Heart left ventricle (tissue), 16 donors: ENCODE measurements around the gene FNBP1. TPM values are rescaled to one million over a fixed set of nuclear protein-coding genes. Genes with fewer than 3 reads are reported as not detected.

ENCODE experiments used
- ATAC-seq, 4 donors: fragments of 200-7000 bp; cut with Tn5 transposase; one replicate each; pipeline ENCODE4 v1.9.1; 2020 to 2022; ENCODE audit warnings: moderate library complexity in 4 of 4, mild to moderate bottlenecking in 3 of 4, moderate number of reproducible peaks in 1 of 4
- DNase-seq, 5 donors: peaks; one replicate each; pipeline ENCODE4 v3.0.0-alpha.2; 2020
- H3K27ac ChIP-seq, 12 donors: fragments of 200-600 bp; sonication (generic) in 4 of 12; one replicate each; pipeline versions ENCODE4 v1.5.0 to v1.8.0; 2016 to 2022; ENCODE audit warnings: mild to moderate bottlenecking in 2 of 12
- H3K27me3 ChIP-seq, 9 donors: fragments of 200-600 bp; sonication (generic) in 2 of 9; one replicate each; pipeline versions ENCODE4 v1.5.1 to v1.8.0; 2016 to 2022; ENCODE audit warnings: mild to moderate bottlenecking in 3 of 9
- H3K36me3 ChIP-seq, 9 donors: fragments of 200-600 bp; sonication (generic) in 2 of 9; one replicate each; pipeline versions ENCODE4 v1.5.0 to v1.8.0; 2018 to 2022; ENCODE audit warnings: mild to moderate bottlenecking in 2 of 9
- H3K4me1 ChIP-seq, 12 donors: fragments of 200-600 bp; sonication (generic) in 4 of 12; one replicate each; pipeline versions ENCODE4 v1.5.0 to v1.8.0; 2016 to 2022; ENCODE audit warnings: mild to moderate bottlenecking in 3 of 12
- H3K4me3 ChIP-seq, 12 donors: fragments of 200-600 bp; sonication (generic) in 4 of 12; one replicate each; pipeline versions ENCODE4 v1.5.0 to v1.8.0; 2017 to 2022; ENCODE audit warnings: mild to moderate bottlenecking in 9 of 12, moderate library complexity in 4 of 12
- H3K9me3 ChIP-seq, 12 donors: fragments of 200-600 bp; sonication (generic) in 4 of 12; one replicate each; pipeline versions ENCODE4 v1.5.0 to v1.8.0; 2016 to 2022; ENCODE audit warnings: mild to moderate bottlenecking in 1 of 12
- POLR2A ChIP-seq, 2 donors: fragments of 450-650 bp; IDR thresholded peaks; one replicate each; pipeline ENCODE4 v1.6.1; 2017; ENCODE audit warnings: antibody characterized with exemption in 2 of 2, mild to moderate bottlenecking in 2 of 2, moderate library complexity in 2 of 2
- WGBS, 4 donors: extraction: QIAGEN DNeasy Blood & Tissue Kit in 2 of 4; methylation state at CpG; one replicate each; pipeline versions ENCODE4 v1.1.5 to v1.1.7; 2013 to 2018; 5-methylcytosine and 5-hydroxymethylcytosine counted together
- intact Hi-C, 10 donors: fragments of 100-400 bp; cut with DNase I; formaldehyde crosslinking; loops; one replicate each; pipeline versions ENCODE4 v1.11.1 to v1.14.2; 2022
- polyA plus RNA-seq, 2 donors: library from polyadenylated mRNA; stranded (reverse); fragments of 200-250 nt; gene quantifications; one replicate each; pipeline ENCODE4 v1.2.3, GENCODE V29; 2013
- total RNA-seq, 9 donors: library from RNA; depleted of rRNA in 2 of 9; stranded (reverse); fragments of >200 nt in 2 of 9; fragmentation: NEBNext Ultra II Directional in 3 of 9; extraction: Animal tissue kit (Norgen Biotek cat#: 25700) in 3 of 9; gene quantifications; one replicate each; pipeline versions ENCODE4 v1.1.0 to v1.2.4, GENCODE V29; 2016 to 2023
- TF ChIP-seq, protein P1 (sequence below), 12 donors: fragments of 200-600 bp; sonication (generic) in 4 of 12; IDR thresholded peaks; one replicate each; pipeline versions ENCODE4 v1.5.0 to v1.8.0; 2018 to 2022; ENCODE audit warnings: antibody characterized with exemption in 12 of 12, mild to moderate bottlenecking in 5 of 12
- donor health status: ischemic (EF 13 %, LVEDD 7.1; RV severe dilation, severe dysfunction).
- donor health status: healthy with polysubstance abuse.
- donor health status: DM: no; HTN: yes; CAD: no.
- donor health status: DM: no; HTN: no; CAD: no.
- donor health status: ischemic (EF 25% LVEDD 6.9; RV normal size, moderate dysfunction).
- donor health status: ischemic (EF 25% LVEDD 5.7; RV mildly dilated, moderate dysfunction).
- donor health status: healthy.
- donor health status: DM: yes; HTN: yes; CAD: no.
- donor health status: ischemic (EF 35%, LVEDD 5.7; RV mildly dilated, moderate dysfunction).
- donor health status: nonischemic (EF 11% LVEDD 7.7; RV severe dilation, severe dysfunction).
- donor health status: DM: yes; HTN: yes; CAD: no.
- donor health status: PGD.
- donor health status: ischemic (EF 29% LVEDD 5.4; RV normal size, mild dysfunction).
- donor health status: nonischemic (EF 23%, LVEDD 6.1; RV moderate dilation, normal function).

The FNBP1 gene
- total and polyA plus RNA-seq, 11 donors = 6.9 to 47.3 (median 24.1) TPM

GRCh38 chr9:130050462-130050861 lies 7.5 kb upstream of the FNBP1 start:
- TF ChIP-seq POLR2A (IDR thresholded peaks at IDR 0.05) = no peak
- TF ChIP-seq, protein P1, sequence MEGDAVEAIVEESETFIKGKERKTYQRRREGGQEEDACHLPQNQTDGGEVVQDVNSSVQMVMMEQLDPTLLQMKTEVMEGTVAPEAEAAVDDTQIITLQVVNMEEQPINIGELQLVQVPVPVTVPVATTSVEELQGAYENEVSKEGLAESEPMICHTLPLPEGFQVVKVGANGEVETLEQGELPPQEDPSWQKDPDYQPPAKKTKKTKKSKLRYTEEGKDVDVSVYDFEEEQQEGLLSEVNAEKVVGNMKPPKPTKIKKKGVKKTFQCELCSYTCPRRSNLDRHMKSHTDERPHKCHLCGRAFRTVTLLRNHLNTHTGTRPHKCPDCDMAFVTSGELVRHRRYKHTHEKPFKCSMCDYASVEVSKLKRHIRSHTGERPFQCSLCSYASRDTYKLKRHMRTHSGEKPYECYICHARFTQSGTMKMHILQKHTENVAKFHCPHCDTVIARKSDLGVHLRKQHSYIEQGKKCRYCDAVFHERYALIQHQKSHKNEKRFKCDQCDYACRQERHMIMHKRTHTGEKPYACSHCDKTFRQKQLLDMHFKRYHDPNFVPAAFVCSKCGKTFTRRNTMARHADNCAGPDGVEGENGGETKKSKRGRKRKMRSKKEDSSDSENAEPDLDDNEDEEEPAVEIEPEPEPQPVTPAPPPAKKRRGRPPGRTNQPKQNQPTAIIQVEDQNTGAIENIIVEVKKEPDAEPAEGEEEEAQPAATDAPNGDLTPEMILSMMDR (IDR thresholded peaks at IDR 0.05) = no peak
- Histone ChIP-seq H3K27ac (no peak overlapping the region), H3K27me3 (no peaks in the 10 kb centered on the region), H3K9me3 (no peaks in the 10 kb centered on the region), H3K4me1 (peaks cover 5 to 49% (median 28%) of the 10 kb centered on the region in 12 donors), H3K4me3 (no peak overlapping the region), H3K36me3 (peaks cover 0 to 4% (median 0%) of the 10 kb centered on the region in 9 donors)
- intact Hi-C loops = loop anchor here in 4 of 10 donors (5.0 to 10.0 kb wide), 3 partner anchors 116 to 166 kb away; no protein-coding TSS in a partner anchor
- DNase-seq (no peak), ATAC-seq (no peak)
- 96 to 97% (median 96%) methylated on average over 3 of the region's 3 CpGs for WGBS, 4 donors

DNA sequence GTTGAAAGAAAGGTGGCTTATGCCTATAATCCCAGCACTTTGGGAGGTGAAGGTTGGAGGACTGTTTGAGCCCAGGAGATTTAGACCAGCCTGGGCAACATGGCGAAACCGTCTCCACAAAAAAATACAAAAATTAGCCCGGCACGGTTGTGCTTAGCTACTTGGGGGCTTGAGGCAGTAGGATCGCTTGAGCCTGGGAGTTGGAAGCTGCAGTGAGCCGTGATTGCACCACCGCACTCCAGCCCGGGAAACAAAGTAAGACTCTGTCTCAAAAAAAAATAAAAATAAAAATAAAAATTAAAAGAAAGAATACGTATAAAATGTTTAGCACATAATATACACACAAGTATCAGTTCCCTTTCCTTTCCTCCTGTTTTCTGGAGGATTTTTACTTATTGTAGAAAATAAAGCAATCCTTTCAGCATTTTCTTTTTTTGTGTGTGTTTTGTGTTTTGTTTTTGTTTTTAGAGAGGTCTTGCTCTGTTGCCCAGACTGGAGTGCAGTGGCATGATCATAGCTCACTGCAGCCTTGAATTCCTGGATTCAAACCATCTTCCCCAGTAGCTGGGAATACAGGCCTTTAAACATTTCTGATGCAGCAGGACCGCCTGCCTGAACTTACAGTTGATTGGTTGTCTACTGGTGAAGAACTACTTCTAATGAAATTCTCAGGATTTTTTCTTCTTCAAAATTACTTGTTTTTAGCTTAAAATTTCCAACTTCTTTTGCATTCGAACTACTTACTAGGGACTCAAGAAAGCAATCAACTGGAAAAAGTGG lies 6.6 kb upstream of the FNBP1 start:
- intact Hi-C loops = loop anchor here in 5 of 10 donors (5.0 to 10.0 kb wide), 4 partner anchors 85 to 165 kb away; no protein-coding TSS in a partner anchor
- ATAC-seq = no peak
- WGBS, 4 donors = 82 to 92% (median 85%) methylated on average over 11 of the region's 11 CpGs

GRCh38 chr9:130045725-130046450 lies 2.9 kb upstream of the FNBP1 start:
- no peak for ATAC-seq
- no peak for TF ChIP-seq POLR2A (IDR thresholded peaks at IDR 0.05)
- TF ChIP-seq, protein P1 (IDR thresholded peaks at IDR 0.05) = no peak
- Histone ChIP-seq H3K27me3 (no peaks in the 10 kb centered on the region), H3K9me3 (no peaks in the 10 kb centered on the region), H3K27ac (peak overlapping the region in 5 of 12 donors; percentile 17 to 97 (median 51)), H3K4me1 (peaks cover 0 to 44% (median 23%) of the 10 kb centered on the region in 12 donors), H3K36me3 (no peaks in the 10 kb centered on the region), H3K4me3 (peak overlapping the region in 1 of 12 donors; percentile 94)
- DNase-seq = no peak
- intact Hi-C loops = loop anchor here in 1 of 10 donors (10.0 kb wide), 1 partner anchor 81 kb away; no protein-coding TSS in a partner anchor
- 65 to 77% (median 74%) methylated on average over 4 of the region's 4 CpGs for WGBS, 4 donors

More for the DNA sequence above, 6.6 kb upstream of the FNBP1 start:
- H3K9me3 ChIP-seq = no peaks in the 10 kb centered on the region
- no peak overlapping the region for H3K4me3 ChIP-seq
- no peak for DNase-seq
- TF ChIP-seq, protein P1 (IDR thresholded peaks at IDR 0.05) = no peak
- no peak for TF ChIP-seq POLR2A (IDR thresholded peaks at IDR 0.05)
- H3K4me1 ChIP-seq = peaks cover 1 to 49% (median 26%) of the 10 kb centered on the region in 12 donors
- H3K36me3 ChIP-seq = peaks cover 0 to 4% (median 0%) of the 10 kb centered on the region in 9 donors
- H3K27ac ChIP-seq = no peak overlapping the region
- H3K27me3 ChIP-seq = no peaks in the 10 kb centered on the region
